Skeletal muscle satellite cell (primary cell): ENCODE results near the gene PAXX.
A peak's percentile ranks its signal among the peaks of the same experiment; 100 is the strongest.
"Not testable (repeated sequence)": the region's sequence is repeated elsewhere in the genome, so short reads cannot be mapped to it uniquely, and the experiment has no call there.

Experiments
- H3K27me3 ChIP-seq: 2 replicates; pipeline ENCODE4 v1.7.0; 2013; ENCODE audit warnings: low read length; ENCODE audit not compliant: control insufficient read depth, insufficient read depth
- H3K36me3 ChIP-seq: 2 replicates; pipeline ENCODE4 v1.7.0; 2013; ENCODE audit warnings: mild to moderate bottlenecking, control low read depth, low read length; ENCODE audit not compliant: insufficient read depth
- H3K4me1 ChIP-seq: 2 replicates; pipeline ENCODE4 v1.7.0; 2013; ENCODE audit warnings: low read length; ENCODE audit not compliant: control insufficient read depth, insufficient read depth
- H3K4me2 ChIP-seq: 2 replicates; pipeline ENCODE4 v1.7.0; 2013; ENCODE audit warnings: mild to moderate bottlenecking, low read length
- H3K4me3 ChIP-seq: 2 replicates; pipeline ENCODE4 v1.7.0; 2013; ENCODE audit warnings: low read length
- H3K9ac ChIP-seq: 2 replicates; pipeline ENCODE4 v1.7.0; 2013; ENCODE audit warnings: mild to moderate bottlenecking, low read depth, low read length, moderate library complexity
- H3K9me3 ChIP-seq: replicated peaks from 2 replicates; pipeline ENCODE4 v1.7.0; 2013; ENCODE audit warnings: mild to moderate bottlenecking, control low read depth, low read length

Gene PAXX

GRCh38 chr9:137028263-137029057 lies 36.2 kb downstream of the PAXX start:
- no peaks in the 10 kb centered on the region for H3K9me3 ChIP-seq
- no peaks in the 10 kb centered on the region for H3K36me3 ChIP-seq
- H3K4me1 ChIP-seq = peaks cover 42% of the 10 kb centered on the region
- H3K27me3 ChIP-seq = peaks cover 9% of the 10 kb centered on the region
- H3K4me2 ChIP-seq = peak overlapping the region; percentile 91
- peak overlapping the region; percentile 34 for H3K9ac ChIP-seq
- H3K4me3 ChIP-seq = peak overlapping the region; percentile 71

- peak overlapping the region; percentile 91 for H3K4me2 ChIP-seq
- H3K9ac ChIP-seq = no peak overlapping the region
- H3K36me3 ChIP-seq = no peaks in the 10 kb centered on the region
- peaks cover 9% of the 10 kb centered on the region for H3K27me3 ChIP-seq
- peaks cover 39% of the 10 kb centered on the region for H3K4me1 ChIP-seq
- H3K9me3 ChIP-seq = no peaks in the 10 kb centered on the region
- no peak overlapping the region for H3K4me3 ChIP-seq
These were observed 37.1 kb downstream of the PAXX start for GRCh38 chr9:137029058-137029936.

DNA sequence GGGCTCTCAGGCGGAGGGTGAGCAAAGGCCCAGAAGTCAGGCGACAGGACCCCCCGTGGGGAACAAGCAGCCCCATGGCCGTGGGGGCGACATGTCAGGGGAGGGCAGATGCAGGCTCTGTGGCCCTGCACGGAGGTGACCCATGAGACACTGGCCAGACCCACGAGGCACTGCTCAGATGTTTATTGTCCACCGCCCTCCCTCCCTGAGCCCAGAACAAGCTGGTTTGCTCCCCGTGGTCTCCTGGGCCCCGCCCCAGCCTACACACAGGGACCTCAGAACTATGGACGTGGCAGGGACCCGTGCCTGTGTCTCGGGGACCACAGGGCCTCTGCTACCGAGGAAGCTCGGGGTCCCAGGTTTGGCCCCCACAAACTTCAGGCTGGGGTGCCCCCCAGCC lies 37.8 kb downstream of the PAXX start:
- Histone ChIP-seq H3K9ac (no peak overlapping the region), H3K4me3 (no peak overlapping the region)

DNA sequence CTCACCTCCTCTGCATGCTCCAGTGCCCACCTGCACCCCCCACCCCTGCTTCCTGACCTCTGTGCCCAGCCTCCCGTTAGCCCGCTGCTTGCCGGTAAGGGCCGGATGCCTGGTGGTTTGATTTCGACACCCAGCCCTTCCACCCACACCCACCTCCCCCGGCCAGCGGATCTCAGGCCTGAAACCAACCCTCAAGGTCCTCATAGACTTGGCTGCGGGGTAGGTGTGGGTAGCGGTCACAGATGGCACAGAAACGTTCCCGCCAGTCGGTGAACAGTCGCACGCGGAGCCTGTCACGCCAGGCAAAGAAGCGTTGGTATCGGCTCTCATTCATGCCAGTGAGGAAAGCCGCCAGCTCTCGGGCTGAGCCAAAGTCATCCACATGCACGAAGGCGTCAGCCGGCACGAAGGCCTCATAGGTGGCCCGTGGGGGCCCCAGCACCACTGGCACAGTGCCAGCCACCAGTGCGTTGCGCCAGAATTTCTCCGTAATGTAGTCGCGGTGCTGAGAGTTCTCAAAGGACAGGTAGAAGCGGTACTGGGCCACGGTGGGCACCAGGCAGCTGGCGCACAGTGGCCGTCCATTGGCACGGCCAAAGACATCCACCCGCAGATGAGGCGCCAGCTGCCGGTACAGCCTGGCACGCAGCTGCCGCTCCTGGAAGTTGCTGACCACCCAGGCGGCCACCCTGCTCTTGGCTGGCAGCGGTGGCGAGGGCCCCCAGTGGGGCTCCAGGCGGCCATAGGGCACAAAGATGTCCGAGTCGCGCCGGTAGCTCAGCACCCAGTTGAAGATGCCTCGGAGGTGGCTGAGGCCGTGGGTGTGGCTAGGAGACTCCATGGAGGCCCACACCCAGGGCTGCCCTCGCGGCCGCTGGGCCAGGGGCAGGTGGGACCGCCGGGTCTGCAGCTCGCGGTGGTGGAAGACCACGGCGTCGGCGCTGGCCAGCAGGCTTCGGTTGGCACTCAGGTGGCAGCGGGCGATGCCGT lies 38.6 kb downstream of the PAXX start:
- Histone ChIP-seq H3K4me2 (no peak overlapping the region), H3K4me1 (peaks cover 39% of the 10 kb centered on the region), H3K9me3 (no peaks in the 10 kb centered on the region), H3K4me3 (no peak overlapping the region), H3K9ac (no peak overlapping the region), H3K27me3 (peaks cover 9% of the 10 kb centered on the region), H3K36me3 (no peaks in the 10 kb centered on the region)

More for the DNA sequence above, 37.8 kb downstream of the PAXX start:
- Histone ChIP-seq H3K4me1 (peaks cover 46% of the 10 kb centered on the region), H3K9me3 (no peaks in the 10 kb centered on the region), H3K36me3 (no peaks in the 10 kb centered on the region), H3K4me2 (no peak overlapping the region), H3K27me3 (peaks cover 9% of the 10 kb centered on the region)

GRCh38 chr9:137031904-137032640 lies 39.9 kb downstream of the PAXX start, which contains the start of gene FUT7:
TSS of gene FUT7 (minus strand) at chr9:137032088. CDS start at chr9:137031991, 97 bp downstream.
- Histone ChIP-seq H3K27me3 (peaks cover 9% of the 10 kb centered on the region), H3K4me3 (no peak within 1 kb of the TSS), H3K36me3 (no peaks in the 10 kb centered on the region), H3K4me2 (no peak within 1 kb of the TSS), H3K9me3 (no peaks in the 10 kb centered on the region), H3K9ac (no peak within 1 kb of the TSS), H3K4me1 (peaks cover 30% of the 10 kb centered on the region)

DNA sequence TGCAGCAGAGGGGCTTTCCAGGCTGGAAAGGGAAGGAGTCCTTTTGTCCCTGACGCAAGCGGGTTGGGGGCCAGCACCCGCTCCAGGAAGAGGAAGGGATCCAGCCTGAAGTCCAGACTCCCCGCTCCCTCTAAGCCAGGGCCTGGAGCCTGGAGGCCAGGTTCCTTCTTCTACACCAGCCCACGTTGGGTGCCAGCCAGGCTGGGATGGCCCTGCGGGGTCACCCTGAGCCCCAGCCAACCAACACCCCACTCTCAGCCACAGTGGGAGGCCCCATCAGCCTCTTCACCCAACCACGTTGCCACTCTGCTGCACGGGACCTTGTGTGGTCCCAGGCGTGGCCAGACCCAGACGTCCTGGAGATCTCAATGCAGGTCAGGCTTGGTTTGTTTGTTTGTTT lies 40.6 kb downstream of the PAXX start:
- Histone ChIP-seq H3K36me3 (no peaks in the 10 kb centered on the region), H3K4me1 (peaks cover 25% of the 10 kb centered on the region), H3K4me2 (no peak overlapping the region), H3K27me3 (peaks cover 9% of the 10 kb centered on the region), H3K9ac (no peak overlapping the region), H3K9me3 (no peaks in the 10 kb centered on the region), H3K4me3 (no peak overlapping the region)

- not testable (repeated sequence) for H3K4me3 ChIP-seq, H3K36me3 ChIP-seq, H3K27me3 ChIP-seq, H3K9me3 ChIP-seq, H3K4me2 ChIP-seq, H3K9ac ChIP-seq
- peaks cover 22% of the 10 kb centered on the region for H3K4me1 ChIP-seq
These were observed 41.3 kb downstream of the PAXX start for GRCh38 chr9:137033481-137033880.

DNA sequence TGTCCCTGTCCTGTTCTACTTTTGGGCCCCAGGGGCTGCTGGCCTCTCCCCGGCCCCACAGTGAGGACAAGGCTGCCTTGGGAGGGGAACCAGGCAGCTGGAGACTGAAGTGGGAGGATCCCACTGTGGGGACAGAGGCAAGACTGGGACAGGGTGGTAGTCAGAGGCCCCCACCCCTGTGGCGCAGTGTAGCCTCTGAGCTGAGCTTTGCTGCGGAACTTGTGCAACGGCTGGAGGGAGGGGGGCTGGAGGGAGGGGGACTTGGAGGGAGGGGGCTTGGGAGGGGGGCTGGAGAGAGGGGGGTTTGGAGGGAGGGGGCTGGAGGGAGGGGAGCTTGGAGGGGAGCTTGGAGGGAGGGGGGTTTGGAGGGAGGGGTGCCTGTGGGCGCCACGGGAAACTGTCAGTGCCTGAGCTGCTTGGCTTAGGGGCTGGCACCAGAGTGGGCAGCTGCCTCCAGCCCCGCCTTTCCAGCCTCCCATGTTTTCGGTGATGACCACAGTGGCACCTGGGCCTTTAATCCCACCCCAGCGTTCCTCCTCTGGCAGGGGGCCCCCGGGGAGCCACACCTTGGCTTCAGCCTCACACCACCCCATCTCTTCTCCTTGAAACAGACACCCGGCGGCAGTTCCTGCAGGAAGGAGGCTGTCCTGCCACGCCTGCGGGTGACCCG lies 42.0 kb downstream of the PAXX start:
- Histone ChIP-seq H3K4me2 (peak overlapping the region; percentile 4), H3K9me3 (no peaks in the 10 kb centered on the region), H3K4me1 (peaks cover 17% of the 10 kb centered on the region), H3K27me3 (peaks cover 9% of the 10 kb centered on the region), H3K4me3 (no peak overlapping the region), H3K36me3 (peaks cover 6% of the 10 kb centered on the region), H3K9ac (no peak overlapping the region)

DNA sequence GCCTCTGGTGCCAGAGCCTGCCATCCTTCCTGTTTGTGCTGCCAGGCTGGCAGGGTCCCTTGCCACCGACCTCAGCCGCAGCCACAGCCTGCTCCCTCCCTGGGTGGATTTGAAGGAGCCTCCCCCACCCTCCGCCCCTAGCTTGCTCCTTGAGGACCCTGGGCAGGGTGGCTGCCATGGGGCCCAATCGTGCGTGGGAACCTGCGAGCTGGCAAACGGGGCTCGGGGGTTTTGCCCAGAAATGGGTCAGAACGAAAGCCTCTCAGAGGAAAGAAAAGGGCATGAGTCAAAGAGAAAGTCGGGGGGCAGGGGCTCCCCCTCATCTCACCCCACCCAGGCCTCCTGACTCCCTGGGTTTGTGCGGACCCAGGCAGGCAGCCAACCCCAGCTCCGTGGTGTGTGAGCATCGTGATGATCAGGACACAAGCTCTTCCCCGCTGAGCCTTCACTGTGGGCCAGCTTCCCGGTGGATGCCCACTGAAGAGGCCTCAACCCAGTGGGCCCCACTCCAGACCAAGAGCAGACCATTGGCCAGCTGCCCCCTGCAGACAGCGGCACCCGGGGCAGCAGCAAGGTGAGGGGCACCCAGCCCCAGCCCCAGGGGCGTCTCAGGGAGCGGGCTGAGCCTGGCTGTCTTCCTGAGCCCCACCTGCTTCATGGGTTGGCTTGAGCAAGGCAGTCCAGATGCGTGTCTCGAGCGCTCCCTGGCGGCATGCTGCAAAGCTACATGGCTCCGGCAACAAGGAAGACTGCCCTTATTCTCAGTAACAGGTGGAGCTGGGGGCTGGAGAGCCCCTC lies 42.7 kb downstream of the PAXX start:
- no peaks in the 10 kb centered on the region for H3K9me3 ChIP-seq
- H3K27me3 ChIP-seq = peaks cover 9% of the 10 kb centered on the region
- H3K4me1 ChIP-seq = peaks cover 17% of the 10 kb centered on the region
- H3K9ac ChIP-seq = no peak overlapping the region
- no peak overlapping the region for H3K4me3 ChIP-seq
- H3K4me2 ChIP-seq = peak overlapping the region; percentile 4
- peaks cover 13% of the 10 kb centered on the region for H3K36me3 ChIP-seq
